GM12878 (cell line): ENCODE data around the gene NUMBL. TPM values are rescaled to one million over a fixed set of nuclear protein-coding genes. Genes with fewer than 3 reads are reported as not detected.

Source experiments
- BACH1 ChIP-seq: fragments of 450-650 bp; IDR thresholded peaks from 2 replicates; pipeline ENCODE4 v1.6.1; 2017; ENCODE audit warnings: mild to moderate bottlenecking, borderline replicate concordance
- BCLAF1 ChIP-seq: fragments of 450-650 bp; IDR thresholded peaks from 2 replicates; pipeline ENCODE4 v1.6.1; 2017; ENCODE audit warnings: antibody characterized with exemption, mild to moderate bottlenecking, moderate library complexity
- BHLHE40 ChIP-seq, 2 experiments: fragments of 450-650 bp in 1 of 2; IDR thresholded peaks; 2 replicates each; pipeline ENCODE4 v1.6.1; 2011 to 2017; ENCODE audit warnings: low read depth in 2 of 2, borderline replicate concordance in 1 of 2, improper control_type of control experiment in 1 of 2, low read length in 1 of 2, mild to moderate bottlenecking in 1 of 2
- BRCA1 ChIP-seq: IDR thresholded peaks from 2 replicates; pipeline ENCODE4 v1.6.1; 2011; ENCODE audit warnings: low read depth, low read length, improper control_type of control experiment
- CREM ChIP-seq: IDR thresholded peaks from 2 replicates; pipeline ENCODE4 v1.6.1; 2014; ENCODE audit warnings: antibody characterized with exemption, low read depth
- DPF2 ChIP-seq: fragments of 450-650 bp; IDR thresholded peaks from 2 replicates; pipeline ENCODE4 v1.6.1; 2017; ENCODE audit warnings: mild to moderate bottlenecking
- ESRRA ChIP-seq: IDR thresholded peaks from 2 replicates; pipeline ENCODE4 v1.6.1; 2012; ENCODE audit warnings: mild to moderate bottlenecking, low read length, improper control_type of control experiment
- HSF1 ChIP-seq: fragments of 150-350 bp; IDR thresholded peaks from 2 replicates; pipeline ENCODE4 v1.6.1; 2014; ENCODE audit warnings: mild to moderate bottlenecking, low read depth, low read length
- IRF5 ChIP-seq: fragments of 450-650 bp; IDR thresholded peaks from 2 replicates; pipeline ENCODE4 v1.6.1; 2017; ENCODE audit warnings: borderline replicate concordance
- NR2C1 ChIP-seq: fragments of 450-650 bp; IDR thresholded peaks from 2 replicates; pipeline ENCODE4 v1.6.1; 2017; ENCODE audit warnings: antibody characterized with exemption, mild to moderate bottlenecking, moderate library complexity
- NR2F1 ChIP-seq: fragments of 450-650 bp; conservative IDR thresholded peaks from 2 replicates; pipeline ENCODE4 v1.6.1; 2017; ENCODE audit warnings: mild to moderate bottlenecking
- PAX5 ChIP-seq: IDR thresholded peaks from 2 replicates; pipeline ENCODE4 v1.6.1; 2011; ENCODE audit warnings: low read depth, low read length, borderline replicate concordance
- POLR2A ChIP-seq: IDR thresholded peaks from 2 replicates; pipeline ENCODE4 v1.6.1; 2011; ENCODE audit warnings: low read depth, mild to moderate bottlenecking, low read length
- POLR2AphosphoS5 ChIP-seq: IDR thresholded peaks from 2 replicates; pipeline ENCODE4 v1.6.1; 2011; ENCODE audit warnings: mild to moderate bottlenecking, low read length, inconsistent platforms
- STAT3 ChIP-seq: IDR thresholded peaks from 2 replicates; pipeline ENCODE4 v1.6.1; 2011; ENCODE audit warnings: low read depth, low read length, improper control_type of control experiment
- SUPT20H ChIP-seq: IDR thresholded peaks from 2 replicates; pipeline ENCODE4 v1.6.1; 2011; ENCODE audit warnings: low read depth, mild to moderate bottlenecking, low read length, moderate library complexity, borderline replicate concordance; ENCODE audit not compliant: control insufficient read depth
- TCF12 ChIP-seq: IDR thresholded peaks from 2 replicates; pipeline ENCODE4 v1.6.1; 2011; ENCODE audit warnings: low read depth, mild to moderate bottlenecking, low read length
- ZBED1 ChIP-seq: IDR thresholded peaks from 2 replicates; pipeline ENCODE4 v1.6.1; 2016; ENCODE audit warnings: borderline replicate concordance
- polyA plus RNA-seq, 11 experiments: library from polyadenylated mRNA; depleted of rRNA in 4 of 11; unstranded in 6 of 11; stranded (reverse) in 5 of 11; fragments of >200 nt; fragmentation: Nextera tagmentation in 4 of 11; fragmentation: Illumina TruSeq in 1 of 11; extraction: Ambion mirVana in 4 of 11; extraction: Trizol in 1 of 11; gene quantifications; 1 replicate in 1 of 11; 2 replicates in 10 of 11; pipeline versions ENCODE4 v1.2.1 to v1.2.3, GENCODE V29; 2011 to 2016; ENCODE audit warnings: inconsistent platforms in 2 of 11, missing spikeins in 2 of 11, low read depth in 1 of 11
- total RNA-seq, 4 experiments: library from RNA; depleted of rRNA in 3 of 4; stranded (reverse); fragments of >200 nt in 3 of 4; fragmentation: Illumina TruSeq in 1 of 4; extraction: Trizol in 1 of 4; gene quantifications; 2 replicates each; pipeline versions ENCODE4 v1.2.1 to v1.2.3, GENCODE V29; 2013 to 2021
- TF ChIP-seq, protein P1 (sequence below): fragments of 450-650 bp; conservative IDR thresholded peaks from 2 replicates; pipeline ENCODE4 v1.6.1; 2017; ENCODE audit warnings: mild to moderate bottlenecking, moderate library complexity
- TF ChIP-seq, protein P2 (sequence below): fragments of 450-650 bp; IDR thresholded peaks from 2 replicates; pipeline ENCODE4 v1.6.1; 2017; ENCODE audit warnings: low read depth, mild to moderate bottlenecking, moderate library complexity
- TF ChIP-seq, protein P3 (sequence below): IDR thresholded peaks from 2 replicates; pipeline ENCODE4 v1.6.1; 2012; ENCODE audit warnings: low read depth, low read length, improper control_type of control experiment

Gene NUMBL
- total and polyA plus RNA-seq, 10 of the 15 experiments (the other 5 are each of a cell fraction or from before 2014, with no cell fraction given): 0.16 to 9.4 (median 1.9) TPM

DNA sequence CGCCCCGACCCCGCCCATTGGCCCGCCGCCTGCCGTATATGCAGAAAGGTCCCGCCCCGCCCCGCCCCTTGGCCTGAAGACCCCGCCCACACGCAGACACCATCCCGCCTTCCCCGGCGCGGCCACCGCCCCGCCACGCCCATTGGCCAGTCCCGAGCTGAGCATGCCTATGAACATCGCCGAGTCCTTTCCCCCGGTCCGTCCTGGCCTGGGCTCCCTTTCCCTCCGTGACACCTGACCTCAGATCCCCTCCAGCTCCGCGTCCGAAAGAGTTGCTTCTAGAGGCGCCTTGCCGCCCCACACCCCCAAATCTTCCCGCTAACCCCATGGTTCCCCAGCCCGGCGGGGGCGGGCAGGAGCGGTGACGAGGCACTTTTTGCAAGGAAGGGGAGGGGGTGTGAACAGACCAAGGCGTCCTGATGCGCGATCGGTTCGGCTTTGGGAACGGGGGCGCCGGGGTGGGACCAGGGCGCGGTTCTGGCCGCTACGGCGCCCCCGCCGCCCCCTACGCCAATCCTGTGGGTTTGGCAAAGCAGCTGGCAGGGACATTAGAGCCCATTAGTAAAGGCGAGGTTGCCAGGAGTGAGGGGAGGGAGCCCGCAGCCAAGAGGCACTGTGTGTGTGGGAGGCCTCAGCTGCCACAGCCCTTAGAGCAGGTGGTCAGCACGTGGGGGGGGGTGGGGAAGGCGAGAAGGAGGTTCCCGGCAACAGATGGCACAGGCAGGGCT lies 406 bp upstream of the NUMBL start (continued):
- TF ChIP-seq, protein P1, sequence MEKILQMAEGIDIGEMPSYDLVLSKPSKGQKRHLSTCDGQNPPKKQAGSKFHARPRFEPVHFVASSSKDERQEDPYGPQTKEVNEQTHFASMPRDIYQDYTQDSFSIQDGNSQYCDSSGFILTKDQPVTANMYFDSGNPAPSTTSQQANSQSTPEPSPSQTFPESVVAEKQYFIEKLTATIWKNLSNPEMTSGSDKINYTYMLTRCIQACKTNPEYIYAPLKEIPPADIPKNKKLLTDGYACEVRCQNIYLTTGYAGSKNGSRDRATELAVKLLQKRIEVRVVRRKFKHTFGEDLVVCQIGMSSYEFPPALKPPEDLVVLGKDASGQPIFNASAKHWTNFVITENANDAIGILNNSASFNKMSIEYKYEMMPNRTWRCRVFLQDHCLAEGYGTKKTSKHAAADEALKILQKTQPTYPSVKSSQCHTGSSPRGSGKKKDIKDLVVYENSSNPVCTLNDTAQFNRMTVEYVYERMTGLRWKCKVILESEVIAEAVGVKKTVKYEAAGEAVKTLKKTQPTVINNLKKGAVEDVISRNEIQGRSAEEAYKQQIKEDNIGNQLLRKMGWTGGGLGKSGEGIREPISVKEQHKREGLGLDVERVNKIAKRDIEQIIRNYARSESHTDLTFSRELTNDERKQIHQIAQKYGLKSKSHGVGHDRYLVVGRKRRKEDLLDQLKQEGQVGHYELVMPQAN: no peak
- peak; percentile 94 for TF ChIP-seq TCF12
- no peak for TF ChIP-seq SUPT20H
- no peak for TF ChIP-seq PAX5
- TF ChIP-seq, protein P2, sequence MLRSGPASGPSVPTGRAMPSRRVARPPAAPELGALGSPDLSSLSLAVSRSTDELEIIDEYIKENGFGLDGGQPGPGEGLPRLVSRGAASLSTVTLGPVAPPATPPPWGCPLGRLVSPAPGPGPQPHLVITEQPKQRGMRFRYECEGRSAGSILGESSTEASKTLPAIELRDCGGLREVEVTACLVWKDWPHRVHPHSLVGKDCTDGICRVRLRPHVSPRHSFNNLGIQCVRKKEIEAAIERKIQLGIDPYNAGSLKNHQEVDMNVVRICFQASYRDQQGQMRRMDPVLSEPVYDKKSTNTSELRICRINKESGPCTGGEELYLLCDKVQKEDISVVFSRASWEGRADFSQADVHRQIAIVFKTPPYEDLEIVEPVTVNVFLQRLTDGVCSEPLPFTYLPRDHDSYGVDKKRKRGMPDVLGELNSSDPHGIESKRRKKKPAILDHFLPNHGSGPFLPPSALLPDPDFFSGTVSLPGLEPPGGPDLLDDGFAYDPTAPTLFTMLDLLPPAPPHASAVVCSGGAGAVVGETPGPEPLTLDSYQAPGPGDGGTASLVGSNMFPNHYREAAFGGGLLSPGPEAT: 0 out of 2 replicates have a peak, but pooled peaks have one; percentile 18
- TF ChIP-seq POLR2A: peak; percentile 81
- TF ChIP-seq IRF5: no peak
- TF ChIP-seq BACH1: peak; percentile 87
- TF ChIP-seq STAT3: no peak
- no peak for TF ChIP-seq ZBED1
- no peak for TF ChIP-seq ESRRA
- TF ChIP-seq, protein P3, sequence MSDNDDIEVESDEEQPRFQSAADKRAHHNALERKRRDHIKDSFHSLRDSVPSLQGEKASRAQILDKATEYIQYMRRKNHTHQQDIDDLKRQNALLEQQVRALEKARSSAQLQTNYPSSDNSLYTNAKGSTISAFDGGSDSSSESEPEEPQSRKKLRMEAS: peak; percentile 62
- TF ChIP-seq BCLAF1: no peak
- TF ChIP-seq BHLHE40 (IDR thresholded peaks at IDR 0.05; ENCODE audit: borderline replicate concordance in 1 of 2, low read depth in 2 of 2, low read length in 1 of 2): peak; percentile 89 to 91
- 0 out of 2 replicates have a peak, but pooled peaks have one; percentile 10 for TF ChIP-seq DPF2
- TF ChIP-seq NR2F1: 0 out of 2 replicates have a peak, but pooled peaks have one; percentile 10
- TF ChIP-seq CREM: peak; percentile 36; the same call in 1 of the 2 replicates
- no peak for TF ChIP-seq NR2C1
- no peak for TF ChIP-seq HSF1
- TF ChIP-seq BRCA1: no peak
- no peak for TF ChIP-seq POLR2AphosphoS5
